Rectal smooth muscle tissue (tissue), 1 donor: Measurements from ENCODE around the gene VTN.

Source experiments
- H3K27ac ChIP-seq: one replicate; pipeline ENCODE4 v1.7.0; 2013; ENCODE audit warnings: low read depth, low read length, inconsistent platforms
- H3K27me3 ChIP-seq: one replicate; pipeline ENCODE4 v1.7.0; 2013; ENCODE audit warnings: low read length; ENCODE audit not compliant: control insufficient read depth, insufficient read depth
- H3K36me3 ChIP-seq: one replicate; pipeline ENCODE4 v1.7.0; 2013; ENCODE audit warnings: low read length; ENCODE audit not compliant: control insufficient read depth, insufficient read depth
- H3K4me1 ChIP-seq: one replicate; pipeline ENCODE4 v1.7.0; 2013; ENCODE audit warnings: low read length; ENCODE audit not compliant: control insufficient read depth, insufficient read depth
- H3K4me3 ChIP-seq: one replicate; pipeline ENCODE4 v1.7.0; 2013; ENCODE audit warnings: low read length
- H3K9ac ChIP-seq: one replicate; pipeline ENCODE4 v1.7.0; 2013; ENCODE audit warnings: low read length

The VTN gene, protein sequence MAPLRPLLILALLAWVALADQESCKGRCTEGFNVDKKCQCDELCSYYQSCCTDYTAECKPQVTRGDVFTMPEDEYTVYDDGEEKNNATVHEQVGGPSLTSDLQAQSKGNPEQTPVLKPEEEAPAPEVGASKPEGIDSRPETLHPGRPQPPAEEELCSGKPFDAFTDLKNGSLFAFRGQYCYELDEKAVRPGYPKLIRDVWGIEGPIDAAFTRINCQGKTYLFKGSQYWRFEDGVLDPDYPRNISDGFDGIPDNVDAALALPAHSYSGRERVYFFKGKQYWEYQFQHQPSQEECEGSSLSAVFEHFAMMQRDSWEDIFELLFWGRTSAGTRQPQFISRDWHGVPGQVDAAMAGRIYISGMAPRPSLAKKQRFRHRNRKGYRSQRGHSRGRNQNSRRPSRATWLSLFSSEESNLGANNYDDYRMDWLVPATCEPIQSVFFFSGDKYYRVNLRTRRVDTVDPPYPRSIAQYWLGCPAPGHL

DNA sequence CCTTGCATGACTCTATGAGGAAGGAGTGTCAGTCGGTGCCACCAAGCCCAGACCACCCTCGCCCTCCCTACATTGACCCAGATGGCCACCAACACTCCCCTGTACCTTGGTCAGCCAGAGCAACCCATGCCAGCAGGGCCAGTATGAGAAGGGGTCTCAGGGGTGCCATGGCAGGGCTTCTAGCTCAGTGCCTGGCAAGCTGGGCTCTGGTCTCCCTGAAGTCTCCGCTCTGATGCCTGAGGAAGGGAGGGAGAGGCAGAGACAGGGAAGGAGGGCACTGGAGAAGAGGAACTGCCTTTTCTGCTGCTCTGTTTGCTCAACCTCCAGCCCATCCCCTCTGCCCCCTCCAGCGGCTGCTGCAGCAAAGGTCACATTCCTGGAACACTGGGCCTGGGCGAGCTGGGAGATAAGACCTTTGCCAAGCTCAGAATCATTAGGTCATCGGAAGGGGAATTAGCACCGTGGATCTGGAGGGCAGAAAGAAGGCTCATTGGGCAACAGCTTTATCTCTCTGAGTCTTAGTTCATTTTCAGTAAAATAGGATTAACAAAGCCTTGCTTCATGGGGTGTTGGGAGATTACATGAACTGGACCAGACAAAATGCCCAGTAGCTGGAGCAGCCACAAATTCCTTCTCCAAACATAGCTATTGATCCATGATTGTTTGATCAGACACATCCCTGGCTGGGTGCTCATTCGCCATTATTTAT, at the start of gene VTN:
Gene VTN (minus strand): TSS at position 273 of the 709 bp plus-strand sequence. CDS start 104 bp downstream, at position 169.
- Histone ChIP-seq H3K27me3 (no peaks in the 10 kb centered on the region), H3K4me1 (peaks cover 6% of the 10 kb centered on the region), H3K9ac (no peak within 1 kb of the TSS), H3K27ac (peak within 1 kb of the TSS; percentile 38), H3K36me3 (no peaks in the 10 kb centered on the region), H3K4me3 (peak within 1 kb of the TSS; percentile 27)

DNA sequence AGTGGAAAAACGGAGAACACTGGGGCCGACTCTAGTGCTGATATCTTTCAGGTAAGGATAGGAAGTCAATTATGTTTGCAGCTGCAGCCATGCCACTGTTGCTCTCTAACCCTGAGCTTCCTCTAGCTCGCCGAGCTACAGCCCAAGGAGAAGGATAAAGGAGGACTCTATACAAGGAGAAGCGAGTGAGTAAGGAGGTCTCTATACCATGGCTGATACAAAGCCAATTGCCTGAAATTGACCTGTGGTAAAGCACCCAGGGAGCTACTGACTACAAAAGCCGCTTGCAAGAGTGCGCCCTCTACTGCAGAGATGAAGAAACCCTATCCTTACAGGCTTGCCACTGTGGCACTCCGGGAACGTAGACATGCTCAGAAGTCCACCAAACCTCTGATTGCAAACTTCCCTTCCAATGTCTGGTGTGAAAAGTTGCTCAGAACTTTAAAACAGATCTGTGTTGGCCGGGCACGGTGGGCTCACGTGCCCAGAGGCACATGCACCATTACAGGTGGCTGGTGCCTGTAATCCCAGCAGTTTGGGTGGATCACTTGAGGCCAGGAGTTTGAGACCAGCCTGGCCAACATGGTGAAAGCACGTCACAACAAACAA, 46.7 kb upstream of the VTN start:
- Histone ChIP-seq H3K36me3 (no peaks in the 10 kb centered on the region), H3K9ac (no peak overlapping the region), H3K4me3 (no peak overlapping the region), H3K27me3 (no peaks in the 10 kb centered on the region), H3K27ac (no peak overlapping the region), H3K4me1 (no peaks in the 10 kb centered on the region)

DNA sequence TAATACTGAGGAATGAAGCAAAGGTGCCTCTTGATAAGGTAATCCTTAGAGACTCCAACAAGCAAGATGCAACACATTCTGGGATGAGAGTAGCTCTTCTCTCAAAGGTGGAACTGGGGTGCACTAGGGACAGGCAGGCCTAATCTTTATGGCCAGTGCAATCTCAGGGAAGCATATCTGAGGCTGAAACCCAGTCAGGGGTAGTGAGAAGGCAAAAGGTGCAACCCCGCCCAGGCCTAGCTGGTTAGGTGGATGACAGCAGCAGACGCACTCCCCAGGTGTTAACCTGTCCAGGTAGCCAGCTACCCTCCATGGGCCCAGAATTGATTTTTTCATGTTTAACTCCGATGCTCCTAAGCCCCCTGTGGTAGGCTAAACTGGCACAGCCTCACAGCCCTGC, 45.8 kb upstream of the VTN start:
- H3K4me3 ChIP-seq = no peak overlapping the region
- no peak overlapping the region for H3K27ac ChIP-seq
- no peaks in the 10 kb centered on the region for H3K4me1 ChIP-seq
- H3K9ac ChIP-seq = no peak overlapping the region
- H3K27me3 ChIP-seq = no peaks in the 10 kb centered on the region
- H3K36me3 ChIP-seq = no peaks in the 10 kb centered on the region

DNA sequence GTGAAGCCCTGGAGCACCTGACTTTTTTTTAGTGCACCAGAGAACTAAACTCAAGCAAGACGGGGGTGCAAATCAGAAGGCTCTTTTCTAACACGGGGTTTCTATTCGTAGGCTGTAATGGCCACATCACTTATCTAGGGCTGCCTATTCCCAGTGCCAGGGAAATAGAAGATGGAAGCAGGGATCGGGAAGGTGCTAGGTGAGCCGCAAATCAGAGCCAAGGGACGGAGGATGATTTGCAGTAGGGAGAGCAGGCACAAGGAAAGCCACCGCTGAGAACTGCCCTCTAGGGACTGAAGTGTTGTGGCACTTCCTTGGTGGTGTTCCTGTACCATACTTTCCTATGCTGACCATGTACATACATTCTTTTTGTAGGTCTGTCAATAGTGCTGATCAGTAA, 43.7 kb upstream of the VTN start:
- Histone ChIP-seq H3K4me1 (no peaks in the 10 kb centered on the region), H3K36me3 (no peaks in the 10 kb centered on the region), H3K27me3 (no peaks in the 10 kb centered on the region), H3K9ac (no peak overlapping the region), H3K27ac (no peak overlapping the region), H3K4me3 (no peak overlapping the region)

DNA sequence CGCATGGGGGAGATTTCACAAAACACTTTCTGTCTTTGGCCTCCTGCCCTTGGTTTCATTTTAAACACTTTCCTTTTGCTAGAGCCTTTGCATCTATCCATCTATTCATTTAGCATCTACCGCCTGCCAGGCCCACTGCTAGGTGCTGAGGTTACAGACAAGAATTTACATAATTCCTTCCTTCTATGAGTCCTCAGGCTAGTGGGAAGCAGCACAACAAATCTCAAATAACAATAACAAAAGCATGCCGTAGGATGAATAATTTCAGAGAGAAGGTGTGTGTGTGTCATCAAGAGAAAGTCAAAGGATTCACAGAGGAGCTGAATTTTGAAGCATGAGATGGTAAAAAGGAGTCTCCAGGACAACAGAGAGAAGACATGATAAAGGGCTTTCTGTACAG, 42.0 kb upstream of the VTN start:
- Histone ChIP-seq H3K27ac (no peak overlapping the region), H3K9ac (no peak overlapping the region), H3K4me3 (no peak overlapping the region), H3K4me1 (no peaks in the 10 kb centered on the region), H3K36me3 (no peaks in the 10 kb centered on the region), H3K27me3 (no peaks in the 10 kb centered on the region)

DNA sequence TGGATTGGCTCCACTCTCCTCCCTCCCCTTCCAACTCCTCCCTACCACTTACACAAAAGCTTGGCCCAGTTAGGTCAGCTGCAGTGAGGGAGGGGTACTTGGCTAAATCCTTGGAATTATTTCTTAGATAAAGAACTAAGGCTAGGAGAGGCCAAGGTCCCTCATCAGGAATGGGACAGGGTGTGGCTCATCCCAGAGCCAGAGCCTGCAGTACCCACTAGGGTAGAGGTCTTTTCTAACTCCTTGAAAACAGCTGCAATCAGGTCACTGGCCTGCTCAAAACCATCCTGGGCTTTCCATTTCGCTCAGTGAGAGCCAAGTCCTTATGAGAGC, 37.8 kb upstream of the VTN start:
- Histone ChIP-seq H3K27me3 (no peaks in the 10 kb centered on the region), H3K27ac (no peak overlapping the region), H3K4me3 (no peak overlapping the region)

DNA sequence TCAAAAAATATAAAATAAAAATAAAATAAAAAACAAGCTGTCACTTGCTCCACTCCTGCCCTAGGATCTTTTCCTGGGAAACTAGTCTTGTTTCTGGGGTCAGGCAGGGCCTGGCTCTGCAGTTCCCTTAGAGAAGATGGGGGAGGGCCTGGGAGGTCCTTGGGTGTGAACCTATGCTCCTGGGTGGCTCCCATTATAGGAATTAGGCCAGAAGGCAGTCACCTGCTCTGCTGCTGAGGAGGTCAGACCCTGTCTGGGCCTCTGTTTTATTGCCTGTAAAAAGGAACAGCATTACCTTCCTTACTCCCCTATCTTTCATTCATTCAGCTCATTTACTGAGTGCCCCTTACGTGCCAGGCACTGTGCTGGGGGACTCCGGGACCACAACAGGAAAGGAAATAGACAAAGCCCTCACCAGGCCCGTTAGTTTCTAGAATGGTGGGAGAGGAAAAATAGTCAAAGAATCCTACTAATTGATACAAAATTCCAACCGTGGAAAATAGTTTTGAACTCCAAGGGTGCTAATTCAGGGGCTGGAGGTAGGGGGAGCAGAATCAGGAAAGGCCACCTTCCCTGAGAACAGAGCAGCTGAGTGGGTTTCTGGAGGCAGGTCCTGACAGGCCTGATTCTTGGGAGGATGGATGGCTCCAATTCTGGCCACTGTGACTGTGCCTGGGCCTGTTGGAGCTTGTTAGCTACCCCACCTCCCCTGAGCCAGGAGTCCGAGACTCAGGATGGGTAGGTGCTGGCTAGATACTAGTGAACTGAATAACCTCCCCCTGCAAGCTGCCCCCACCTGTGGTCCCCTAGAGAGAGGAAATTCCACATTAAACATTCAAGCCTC, 37.2 kb upstream of the VTN start:
- no peaks in the 10 kb centered on the region for H3K36me3 ChIP-seq
- no peak overlapping the region for H3K27ac ChIP-seq

More for the DNA sequence above, 37.8 kb upstream of the VTN start:
- Histone ChIP-seq H3K36me3 (no peaks in the 10 kb centered on the region), H3K4me1 (peaks cover 8% of the 10 kb centered on the region), H3K9ac (no peak overlapping the region)

DNA sequence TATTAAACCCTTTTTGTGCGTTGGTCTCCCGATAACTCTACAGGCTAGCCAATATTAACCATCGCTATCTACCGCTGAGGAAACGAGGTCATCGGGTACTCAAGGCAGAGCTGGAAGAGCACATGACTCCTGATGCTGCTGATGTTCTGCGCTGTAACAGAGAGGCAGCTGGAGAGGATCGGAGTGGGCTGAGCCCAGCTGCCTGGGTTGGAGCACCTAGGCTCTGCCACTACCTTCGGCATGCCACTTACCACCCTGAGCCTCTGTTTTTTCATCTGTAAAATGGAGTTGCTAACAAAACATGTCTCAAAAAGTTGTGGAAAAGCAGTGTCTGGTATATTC, 36.3 kb upstream of the VTN start:
- Histone ChIP-seq H3K4me3 (peak overlapping the region; percentile 74), H3K27ac (no peak overlapping the region), H3K36me3 (no peaks in the 10 kb centered on the region), H3K27me3 (no peaks in the 10 kb centered on the region), H3K9ac (no peak overlapping the region), H3K4me1 (peaks cover 8% of the 10 kb centered on the region)

More for the DNA sequence above, 37.2 kb upstream of the VTN start:
- Histone ChIP-seq H3K4me1 (peaks cover 8% of the 10 kb centered on the region), H3K9ac (no peak overlapping the region), H3K27me3 (no peaks in the 10 kb centered on the region), H3K4me3 (no peak overlapping the region)

DNA sequence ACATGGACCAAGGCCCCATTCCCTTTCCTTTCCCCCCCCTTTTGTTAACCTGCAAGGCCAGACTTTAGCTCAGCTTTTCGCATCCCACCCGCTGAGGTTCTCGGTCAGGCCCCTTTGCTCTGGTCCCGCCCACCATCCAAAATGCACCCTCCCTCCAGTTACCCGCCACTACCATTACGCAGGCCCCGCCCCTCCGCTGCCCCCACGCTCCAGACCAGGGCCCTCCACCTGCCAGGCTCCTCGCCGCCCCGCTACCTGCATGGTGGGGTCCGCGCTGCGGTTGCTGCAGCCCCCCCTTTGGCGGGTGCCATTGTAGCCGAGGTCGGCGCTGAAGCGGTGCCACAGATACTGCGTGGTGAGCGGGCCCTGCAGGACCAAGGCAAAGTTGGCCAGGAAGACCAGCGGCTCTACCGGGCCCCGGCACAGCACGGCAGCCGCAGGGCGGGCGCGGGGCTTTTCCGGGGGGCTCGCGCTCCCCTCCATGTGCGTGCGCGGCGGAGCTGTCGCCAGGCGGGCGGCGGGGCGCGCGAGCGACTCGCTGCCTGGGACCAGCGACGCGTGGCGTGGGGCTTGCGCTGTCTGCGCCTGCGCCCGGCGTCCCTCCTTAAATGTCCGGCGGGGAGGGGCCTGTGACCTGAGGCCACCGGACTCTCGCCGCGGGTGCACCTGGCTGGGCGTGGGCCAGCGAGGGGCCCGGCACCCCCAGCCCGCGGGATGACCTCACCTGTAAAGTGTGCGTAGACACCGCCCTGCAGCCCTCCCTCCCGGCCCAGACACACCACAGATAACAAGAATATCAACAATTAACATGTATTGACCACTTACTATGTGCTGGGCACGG, 35.7 kb upstream of the VTN start, which contains the start of gene SLC46A1:
Gene SLC46A1 (minus strand): TSS at position 581 of the 841 bp plus-strand sequence. CDS start 98 bp downstream, at position 483.
- Histone ChIP-seq H3K4me3 (peak within 1 kb of the TSS; percentile 74), H3K27ac (no peak within 1 kb of the TSS), H3K4me1 (peaks cover 8% of the 10 kb centered on the region), H3K36me3 (no peaks in the 10 kb centered on the region), H3K27me3 (no peaks in the 10 kb centered on the region), H3K9ac (peak within 1 kb of the TSS; percentile 16)

DNA sequence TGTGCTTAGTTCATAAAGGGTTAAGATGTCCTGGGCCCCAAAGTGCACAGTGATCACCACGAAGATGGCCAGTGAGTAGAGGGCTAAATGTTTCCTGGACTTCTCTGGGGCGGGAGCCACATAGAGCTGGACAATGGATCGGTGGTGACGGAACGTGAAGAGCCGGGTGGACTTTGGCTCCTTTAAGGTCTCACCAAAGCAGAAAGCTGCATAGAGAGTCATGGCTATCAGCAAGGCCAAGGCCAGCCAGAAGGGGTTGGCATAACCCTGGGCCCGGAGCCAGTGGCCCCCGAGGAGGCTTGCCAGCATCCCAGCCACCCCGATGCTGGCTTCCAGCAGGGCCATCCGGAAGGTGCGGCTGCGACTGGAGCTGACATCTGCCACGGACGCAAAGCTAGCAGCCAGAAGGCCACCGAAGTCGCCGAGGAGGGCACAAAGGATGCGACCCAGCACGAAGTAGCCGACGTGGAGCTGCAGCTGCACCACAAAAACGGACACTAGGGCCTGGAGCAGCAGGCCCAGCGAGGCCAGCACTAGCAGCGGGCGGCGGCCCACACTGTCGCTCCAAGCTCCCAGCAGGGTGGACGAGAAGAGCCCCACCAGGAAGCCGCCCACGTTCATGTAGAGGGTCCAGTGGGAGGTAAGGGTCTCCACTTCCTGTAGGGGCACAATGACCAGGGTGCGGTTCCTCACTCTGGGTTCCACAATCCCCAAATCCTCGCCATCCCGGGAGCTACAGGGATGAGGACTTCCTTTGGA, 34.9 kb upstream of the VTN start:
- Histone ChIP-seq H3K27ac (no peak overlapping the region), H3K4me1 (peaks cover 8% of the 10 kb centered on the region), H3K9ac (peak overlapping the region; percentile 16), H3K4me3 (peak overlapping the region; percentile 74), H3K36me3 (no peaks in the 10 kb centered on the region), H3K27me3 (no peaks in the 10 kb centered on the region)

DNA sequence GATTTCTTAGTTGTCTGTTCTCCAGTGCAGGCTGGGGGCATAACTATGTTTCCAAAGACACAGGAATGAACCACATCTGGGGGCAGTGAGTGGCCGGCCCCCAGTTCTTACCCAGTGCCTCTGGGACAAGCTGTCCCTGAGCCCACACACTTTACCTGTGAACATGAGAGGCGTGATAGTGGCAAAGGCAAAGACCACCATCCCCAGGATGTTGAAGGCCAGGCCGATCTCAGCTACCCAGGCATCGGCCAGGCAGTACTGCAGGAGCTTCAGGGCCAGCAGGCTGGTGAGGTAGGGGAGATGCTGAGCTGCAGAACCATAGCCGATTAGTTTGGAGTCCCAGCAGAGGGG, 34.3 kb upstream of the VTN start:
- Histone ChIP-seq H3K4me3 (peak overlapping the region; percentile 74), H3K27me3 (no peaks in the 10 kb centered on the region), H3K9ac (no peak overlapping the region), H3K27ac (no peak overlapping the region), H3K4me1 (peaks cover 8% of the 10 kb centered on the region), H3K36me3 (no peaks in the 10 kb centered on the region)
